Activated B cell treated with CpG ODN at 0.5 μM for 24 hours (primary cell): ENCODE measurements around the gene TMEM201. TPM values are rescaled to one million over a fixed set of nuclear protein-coding genes. Genes with fewer than 3 reads are reported as not detected.

Experiments used
- ATAC-seq: fragments of 200-7000 bp; cut with Tn5 transposase; one replicate; pipeline ENCODE4 v1.10.0; 2021; ENCODE audit warnings: low read depth, mild to moderate bottlenecking, moderate library complexity
- CTCF ChIA-PET: fragments of 350-600 bp; sonication (Branson Sonifier 250); formaldehyde crosslinking; loops from one replicate; lab custom pipeline; 2021; ENCODE audit warnings: antibody characterized with exemption; lab: Charles Lee
- POLR2A ChIA-PET: fragments of 350-600 bp; sonication (Branson Sonifier 250); formaldehyde crosslinking; loops from one replicate; lab custom pipeline; 2021; ENCODE audit warnings: antibody characterized with exemption; lab: Charles Lee
- DNase-seq: peaks from one replicate; pipeline ENCODE4 v3.0.0; 2022
- H3K27ac Mint-ChIP-seq: one replicate; pipeline ENCODE4 v1.8.0; 2020; ENCODE audit warnings: mixed read lengths
- H3K27me3 Mint-ChIP-seq: one replicate; pipeline ENCODE4 v1.8.0; 2021; ENCODE audit warnings: mixed read lengths
- H3K36me3 Mint-ChIP-seq: one replicate; pipeline ENCODE4 v1.8.0; 2021; ENCODE audit warnings: low read depth, mixed read lengths
- H3K4me1 Mint-ChIP-seq: one replicate; pipeline ENCODE4 v1.8.0; 2021; ENCODE audit warnings: mixed read lengths
- H3K4me3 Mint-ChIP-seq: one replicate; pipeline ENCODE4 v1.8.0; 2020; ENCODE audit warnings: mild to moderate bottlenecking, mixed read lengths
- H3K9me3 Mint-ChIP-seq: one replicate; pipeline ENCODE4 v1.8.0; 2020; ENCODE audit warnings: mixed read lengths
- intact Hi-C: fragments of 100-400 bp; cut with micrococcal nuclease; formaldehyde crosslinking; loops from one replicate; pipeline ENCODE4 v1.15.1; 2024
- total RNA-seq: library from RNA; stranded (reverse); gene quantifications from 2 replicates; pipeline ENCODE4 v1.2.3, GENCODE V29; 2022
- TF ChIP-seq, protein P1 (sequence below): fragments of 200-600 bp; IDR thresholded peaks from one replicate; pipeline ENCODE4 v1.8.0; 2022; ENCODE audit warnings: antibody characterized with exemption, mild to moderate bottlenecking

Gene TMEM201
- total RNA-seq, 1 donor from 2014 or later, result 9.4 TPM

DNA sequence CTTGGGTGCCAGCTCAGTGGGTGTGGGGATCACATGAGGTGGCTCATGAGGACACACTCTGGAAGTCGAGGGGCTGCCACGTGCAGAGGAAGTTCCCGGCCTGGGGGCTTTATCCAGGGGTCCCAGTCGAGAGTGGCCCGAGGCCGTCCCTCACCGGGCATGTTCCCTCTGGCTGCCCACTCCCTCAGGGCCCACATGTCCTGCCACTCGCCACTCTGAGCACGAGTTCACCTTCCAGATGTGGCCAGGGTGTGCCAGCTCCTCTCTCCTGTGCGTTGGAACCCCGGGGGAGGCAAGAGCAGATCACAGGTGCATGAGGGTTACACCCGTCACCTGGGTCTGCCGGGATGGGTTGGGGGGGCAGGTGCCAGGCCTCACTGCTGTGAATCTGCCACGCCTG, 14.6 kb downstream of the TMEM201 start:
- TF ChIP-seq, protein P1, sequence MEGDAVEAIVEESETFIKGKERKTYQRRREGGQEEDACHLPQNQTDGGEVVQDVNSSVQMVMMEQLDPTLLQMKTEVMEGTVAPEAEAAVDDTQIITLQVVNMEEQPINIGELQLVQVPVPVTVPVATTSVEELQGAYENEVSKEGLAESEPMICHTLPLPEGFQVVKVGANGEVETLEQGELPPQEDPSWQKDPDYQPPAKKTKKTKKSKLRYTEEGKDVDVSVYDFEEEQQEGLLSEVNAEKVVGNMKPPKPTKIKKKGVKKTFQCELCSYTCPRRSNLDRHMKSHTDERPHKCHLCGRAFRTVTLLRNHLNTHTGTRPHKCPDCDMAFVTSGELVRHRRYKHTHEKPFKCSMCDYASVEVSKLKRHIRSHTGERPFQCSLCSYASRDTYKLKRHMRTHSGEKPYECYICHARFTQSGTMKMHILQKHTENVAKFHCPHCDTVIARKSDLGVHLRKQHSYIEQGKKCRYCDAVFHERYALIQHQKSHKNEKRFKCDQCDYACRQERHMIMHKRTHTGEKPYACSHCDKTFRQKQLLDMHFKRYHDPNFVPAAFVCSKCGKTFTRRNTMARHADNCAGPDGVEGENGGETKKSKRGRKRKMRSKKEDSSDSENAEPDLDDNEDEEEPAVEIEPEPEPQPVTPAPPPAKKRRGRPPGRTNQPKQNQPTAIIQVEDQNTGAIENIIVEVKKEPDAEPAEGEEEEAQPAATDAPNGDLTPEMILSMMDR, result no peak
- Mint-ChIP-seq H3K9me3 (no peaks in the 10 kb centered on the region), H3K36me3 (peaks cover 42% of the 10 kb centered on the region), H3K27ac (no peak overlapping the region), H3K27me3 (no peaks in the 10 kb centered on the region), H3K4me1 (no peaks in the 10 kb centered on the region), H3K4me3 (no peak overlapping the region)
- no peak for DNase-seq
- intact Hi-C loops, result no loop called here
- POLR2A ChIA-PET, result no interaction called here
- no peak for ATAC-seq
- CTCF ChIA-PET, result no interaction called here

DNA sequence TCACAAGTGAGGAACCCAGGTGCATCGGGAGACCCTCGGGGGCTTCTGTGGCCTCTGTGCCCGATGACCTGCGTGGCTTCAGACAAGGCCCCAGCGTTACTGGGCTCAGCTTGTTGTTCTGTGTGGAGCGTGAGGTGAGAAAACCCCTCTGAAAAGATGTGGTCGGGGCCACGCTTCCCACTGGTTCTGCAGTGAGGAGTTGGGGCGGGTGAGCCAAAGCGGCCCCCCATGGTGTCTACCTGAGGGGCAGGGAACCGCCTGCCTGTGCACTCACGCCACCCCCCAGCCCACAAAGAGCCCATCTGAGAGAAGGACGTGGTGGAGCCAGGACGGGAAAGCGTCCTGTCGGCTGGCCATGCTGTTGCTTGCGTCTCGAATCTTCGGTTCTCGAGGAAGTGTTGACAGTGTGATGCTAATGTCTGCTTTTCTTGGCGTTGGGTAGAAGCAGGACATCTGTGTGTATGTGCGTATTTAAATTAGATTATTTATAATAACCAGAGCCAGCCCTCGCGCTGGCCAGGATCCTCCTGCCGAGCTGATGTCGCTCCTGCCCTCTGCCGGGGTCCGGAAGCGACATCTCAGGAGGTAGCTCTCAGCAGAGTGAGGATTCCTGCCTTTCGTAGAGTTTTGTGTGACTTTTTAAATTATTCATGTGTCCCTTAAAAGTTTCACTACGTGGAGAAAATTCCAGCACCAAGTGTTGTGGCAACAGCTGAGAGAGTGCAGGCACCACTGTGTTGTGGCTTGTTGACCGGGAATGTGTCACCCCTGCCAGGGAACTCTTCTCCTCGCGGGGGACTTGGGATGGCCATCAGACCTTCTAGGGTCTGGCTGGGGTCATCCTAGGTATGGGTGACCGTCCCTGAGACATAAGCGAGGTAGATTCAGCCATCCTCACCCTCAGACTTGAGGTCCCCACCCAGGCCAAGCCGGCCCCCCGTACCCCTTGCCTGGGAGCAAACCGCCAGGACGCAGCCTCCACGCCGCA, 15.3 kb downstream of the TMEM201 start:
- Mint-ChIP-seq H3K4me3 (no peak overlapping the region), H3K27ac (no peak overlapping the region), H3K36me3 (peaks cover 44% of the 10 kb centered on the region), H3K27me3 (no peaks in the 10 kb centered on the region), H3K9me3 (no peaks in the 10 kb centered on the region), H3K4me1 (no peaks in the 10 kb centered on the region)
- intact Hi-C loops, result no loop called here
- ChIA-PET CTCF (no interaction called here), POLR2A (no interaction called here)
- ATAC-seq (no peak), DNase-seq (no peak)
- TF ChIP-seq, protein P1, result no peak

DNA sequence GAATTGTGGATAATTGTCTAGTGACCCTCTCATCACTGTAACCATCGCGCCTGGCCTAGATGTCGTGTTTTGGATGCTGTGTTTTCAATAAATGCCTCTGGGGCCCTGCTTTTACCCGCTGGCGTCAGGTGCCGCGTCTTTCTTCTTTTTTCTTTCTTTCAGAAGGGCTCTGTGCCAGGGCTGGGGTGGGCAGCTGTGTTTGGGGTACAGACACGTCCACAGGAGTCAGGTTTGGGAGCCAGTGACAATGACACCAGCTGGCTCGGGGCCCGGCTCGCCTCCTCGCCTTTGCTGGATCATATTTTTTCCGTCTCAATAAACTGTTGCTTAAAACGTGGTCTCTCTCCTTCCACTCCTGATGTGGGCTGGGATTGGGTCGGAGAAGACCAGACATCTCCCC, 16.1 kb downstream of the TMEM201 start:
- Mint-ChIP-seq H3K4me3 (no peak overlapping the region), H3K27me3 (no peaks in the 10 kb centered on the region), H3K9me3 (no peaks in the 10 kb centered on the region), H3K27ac (no peak overlapping the region), H3K4me1 (no peaks in the 10 kb centered on the region), H3K36me3 (peaks cover 44% of the 10 kb centered on the region)
- ATAC-seq (no peak), DNase-seq (no peak)
- TF ChIP-seq, protein P1, result no peak
- intact Hi-C loops, result no loop called here
- ChIA-PET CTCF (no interaction called here), POLR2A (no interaction called here)

DNA sequence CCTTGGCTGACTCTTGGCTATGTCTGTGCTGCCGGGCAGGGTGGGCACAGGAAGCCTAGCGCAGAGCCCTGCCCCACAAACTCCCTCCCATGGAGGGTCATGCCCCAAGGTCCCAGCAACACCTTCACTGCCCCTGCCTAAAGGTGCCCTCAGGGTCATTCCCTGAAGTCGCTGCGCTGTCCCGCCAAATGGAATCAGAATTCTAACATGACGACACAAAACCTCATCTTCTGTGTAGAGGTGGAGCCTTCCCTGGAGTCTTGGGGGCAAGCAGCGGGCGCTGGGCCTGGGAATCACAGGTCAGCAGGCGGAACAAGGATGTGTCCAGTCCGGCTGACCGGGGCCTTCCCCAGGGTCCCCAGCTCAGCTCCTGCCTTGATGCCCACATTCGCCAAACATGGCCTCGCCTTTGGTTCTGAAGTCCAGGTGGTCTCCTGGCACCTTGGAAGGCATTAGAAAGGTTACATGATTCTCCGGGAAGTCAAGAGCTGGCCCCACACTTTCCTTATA, 17.3 kb downstream of the TMEM201 start:
- POLR2A ChIA-PET, result interaction anchor here (0.6 kb wide), 1 partner anchor 120 kb away, joined by 3 read pairs; no protein-coding TSS in a partner anchor
- H3K4me1 Mint-ChIP-seq, result no peaks in the 10 kb centered on the region
- ATAC-seq (no peak), DNase-seq (no peak)
- peaks cover 37% of the 10 kb centered on the region for H3K36me3 Mint-ChIP-seq
- CTCF ChIA-PET, result no interaction called here
- TF ChIP-seq, protein P1, result no peak
- no peaks in the 10 kb centered on the region for H3K9me3 Mint-ChIP-seq
- intact Hi-C loops, result no loop called here
- H3K27ac Mint-ChIP-seq, result no peak overlapping the region
- H3K4me3 Mint-ChIP-seq, result no peak overlapping the region
- no peaks in the 10 kb centered on the region for H3K27me3 Mint-ChIP-seq

DNA sequence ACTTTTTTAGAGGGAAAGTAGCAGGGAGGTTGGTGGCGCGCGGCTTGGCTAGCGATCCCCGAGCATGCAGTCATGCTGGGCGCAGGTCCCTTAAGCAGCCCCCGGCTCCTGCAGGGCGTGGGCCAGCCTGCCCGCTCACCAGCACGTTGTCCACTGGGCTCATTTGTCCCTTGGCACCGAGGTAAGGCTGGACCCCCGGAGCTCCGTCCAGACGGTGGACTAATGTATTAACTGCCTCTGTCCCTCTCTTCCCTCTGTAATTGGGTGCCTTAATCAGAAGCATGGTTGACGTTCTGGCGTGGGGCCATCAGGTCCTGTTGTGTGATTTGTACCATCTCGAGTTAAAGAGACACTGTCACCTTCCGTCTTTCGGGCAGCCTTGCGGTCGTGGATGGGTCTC, 17.7 kb downstream of the TMEM201 start:
- POLR2A ChIA-PET, result interaction anchor here (0.6 kb wide), 1 partner anchor 120 kb away, joined by 3 read pairs; no protein-coding TSS in a partner anchor
- TF ChIP-seq, protein P1, result no peak
- H3K4me3 Mint-ChIP-seq, result no peak overlapping the region
- H3K9me3 Mint-ChIP-seq, result no peaks in the 10 kb centered on the region
- intact Hi-C loops, result no loop called here
- no peaks in the 10 kb centered on the region for H3K27me3 Mint-ChIP-seq
- ATAC-seq, result no peak
- peaks cover 36% of the 10 kb centered on the region for H3K36me3 Mint-ChIP-seq
- H3K4me1 Mint-ChIP-seq, result no peaks in the 10 kb centered on the region
- DNase-seq, result no peak
- H3K27ac Mint-ChIP-seq, result no peak overlapping the region
- CTCF ChIA-PET, result no interaction called here
